Testis (tissue), 5 donors: Measurements from ENCODE around the gene PNPLA4. TPM values are rescaled to one million over a fixed set of nuclear protein-coding genes. Genes with fewer than 3 reads are reported as not detected.

ENCODE experiments used
- DNase-seq: peaks from one replicate; pipeline ENCODE4 v3.0.0-alpha.2; 2019
- H3K27ac ChIP-seq, 2 donors: fragments of 200-600 bp; sonication (generic); one replicate each; pipeline ENCODE4 v1.5.1; 2019
- H3K27me3 ChIP-seq: fragments of 200-600 bp; sonication (generic); one replicate; pipeline ENCODE4 v1.5.1; 2019
- H3K36me3 ChIP-seq: fragments of 200-600 bp; sonication (generic); one replicate; pipeline ENCODE4 v1.5.1; 2017; ENCODE audit warnings: low read depth; ENCODE audit errors: missing control alignments
- H3K4me1 ChIP-seq: fragments of 200-600 bp; sonication (generic); one replicate; pipeline ENCODE4 v1.5.1; 2019
- H3K4me3 ChIP-seq, 2 donors: fragments of 200-600 bp; sonication (generic); one replicate each; pipeline ENCODE4 v1.5.1; 2017 to 2019
- H3K9me3 ChIP-seq: fragments of 200-600 bp; sonication (generic); one replicate; pipeline ENCODE4 v1.5.1; 2017
- CTCF ChIP-seq, 3 experiments: fragments of 450-650 bp in 2 of 3; fragments of 200-600 bp in 1 of 3; sonication (generic) in 1 of 3; IDR thresholded peaks; one replicate each; pipeline ENCODE4 v1.5.1; 2016 to 2019; ENCODE audit warnings: antibody characterized with exemption in 3 of 3, mild to moderate bottlenecking in 2 of 3, moderate library complexity in 1 of 3
- POLR2A ChIP-seq: fragments of 450-650 bp; IDR thresholded peaks from one replicate; pipeline ENCODE4 v1.6.1; 2017; ENCODE audit warnings: antibody characterized with exemption, mild to moderate bottlenecking, moderate library complexity
- WGBS, 2 donors: methylation state at CpG; one replicate each; pipeline ENCODE4 v1.1.5; 2018; 5-methylcytosine and 5-hydroxymethylcytosine counted together
- intact Hi-C: fragments of 100-400 bp; cut with DNase I; formaldehyde crosslinking; loops from one replicate; pipeline ENCODE4 v1.15.1; 2023; ENCODE audit warnings: low total_unique reads
- long read RNA-seq, 2 donors: transcript quantifications; one replicate each; lab custom pipeline, GENCODE V29; 2026
- polyA plus RNA-seq: library from polyadenylated mRNA; stranded (reverse); fragments of 350-450 nt; fragmentation: Illumina TruSeq; extraction: RNeasy Lipid Tissue Mini Kit (QIAGEN cat#74804); gene quantifications from one replicate; pipeline ENCODE4 v1.2.3, GENCODE V29; 2014; ENCODE audit warnings: low read depth, low replicate concordance; ENCODE audit not compliant: insufficient read depth
- total RNA-seq, 2 donors: library from RNA; depleted of rRNA; stranded (reverse); fragments of >200 nt; gene quantifications; one replicate each; pipeline ENCODE4 v1.2.3, GENCODE V29; 2016

PNPLA4 gene
- total RNA-seq (10 to 100 TPM; 20.6 to 31.7 TPM), polyA plus RNA-seq (16.6 TPM)
- long read RNA-seq, donor 1, transcript PNPLA4-201 (7 exons, 3,372 nt), result major isoform, 7 of 8 reads
- long read RNA-seq, donor 1, partial matches to known transcripts, result 0 of 8 reads
- long read RNA-seq, donor 1, other reads (novel, unspliced or antisense), result 0 of 8 reads
- long read RNA-seq, donor 2, transcript PNPLA4-201 (7 exons, 3,372 nt), result major isoform, 7 of 7 reads
- long read RNA-seq, donor 2, partial matches to known transcripts, result 0 of 7 reads
- long read RNA-seq, donor 2, other reads (novel, unspliced or antisense), result 0 of 7 reads

- Histone ChIP-seq H3K4me3 (peak within 1 kb of the TSS; percentile 57 to 70), H3K9me3 (no peaks in the 10 kb centered on the region), H3K36me3 (no peaks in the 10 kb centered on the region), H3K27me3 (no peaks in the 10 kb centered on the region), H3K27ac (peak within 1 kb of the TSS; percentile 68 to 70), H3K4me1 (no peaks in the 10 kb centered on the region)
- TF ChIP-seq POLR2A, result no peak
- peak in 1 of 3 experiments; percentile 7 for TF ChIP-seq CTCF (IDR thresholded peaks at IDR 0.05)
- peak; percentile 87 for DNase-seq
- intact Hi-C loops, result no loop called here
- 8 to 12% methylated on average over 17 to 27 of the region's 52 CpGs for WGBS, 2 donors
These were observed at the start of gene PNPLA4 for GRCh38 chrX:7927259-7928167. Gene PNPLA4, minus strand, starts transcription at chrX:7927413. Its CDS starts 1,294 bp downstream, at chrX:7926119.

- WGBS, 2 donors, result 47 to 91% methylated on average over 1 to 2 of the region's 2 CpGs
- TF ChIP-seq CTCF (IDR thresholded peaks at IDR 0.05), result no peak
- no peak for TF ChIP-seq POLR2A
- no peak overlapping the region for H3K27ac ChIP-seq
- no peaks in the 10 kb centered on the region for H3K9me3 ChIP-seq
- no peak overlapping the region for H3K4me3 ChIP-seq
- H3K27me3 ChIP-seq, result no peaks in the 10 kb centered on the region
- intact Hi-C loops, result no loop called here
- no peaks in the 10 kb centered on the region for H3K36me3 ChIP-seq
- peak; percentile 26 for DNase-seq
- H3K4me1 ChIP-seq, result no peaks in the 10 kb centered on the region
These were observed 45.4 kb upstream of the PNPLA4 start for GRCh38 chrX:7972586-7972985.

GRCh38 chrX:7970428-7970827 is 43.2 kb upstream of the PNPLA4 start:
- intact Hi-C loops, result no loop called here
- Histone ChIP-seq H3K4me3 (no peak overlapping the region), H3K27me3 (no peaks in the 10 kb centered on the region), H3K27ac (no peak overlapping the region), H3K9me3 (no peaks in the 10 kb centered on the region), H3K36me3 (no peaks in the 10 kb centered on the region), H3K4me1 (no peaks in the 10 kb centered on the region)
- WGBS, 2 donors, result 91 to 92% methylated on average over 4 of the region's 4 CpGs
- TF ChIP-seq CTCF (IDR thresholded peaks at IDR 0.05), result no peak
- no peak for TF ChIP-seq POLR2A
- DNase-seq, result no peak

- no peaks in the 10 kb centered on the region for H3K4me1 ChIP-seq
- 96 to 97% methylated on average over 5 of the region's 5 CpGs for WGBS, 2 donors
- H3K36me3 ChIP-seq, result no peaks in the 10 kb centered on the region
- no peak for TF ChIP-seq POLR2A
- TF ChIP-seq CTCF (IDR thresholded peaks at IDR 0.05), result no peak
- H3K27ac ChIP-seq, result no peak overlapping the region
- DNase-seq, result no peak
- H3K27me3 ChIP-seq, result no peaks in the 10 kb centered on the region
- intact Hi-C loops, result no loop called here
- no peaks in the 10 kb centered on the region for H3K9me3 ChIP-seq
- no peak overlapping the region for H3K4me3 ChIP-seq
These were observed 38.2 kb upstream of the PNPLA4 start for GRCh38 chrX:7965436-7965835.
